Motor neuron (in vitro differentiated cells): Measurements from ENCODE around the gene PCMTD2. TPM values are rescaled to one million over a fixed set of nuclear protein-coding genes. Genes with fewer than 3 reads are reported as not detected.
"Not testable (repeated sequence)": the region's sequence is repeated elsewhere in the genome, so short reads cannot be mapped to it uniquely, and the experiment has no call there.

ENCODE experiments used
- ATAC-seq, 8 experiments: fragments of 200-7000 bp; cut with Tn5 transposase; replicated peaks in 6 of 8; 2 replicates each; pipeline ENCODE4 v1.8.0; 2021; ENCODE audit warnings: mild to moderate bottlenecking in 8 of 8, moderate library complexity in 8 of 8
- H3K27ac ChIP-seq, 2 donors: fragments of 250-450 bp; sonication (Bioruptor Pico); 2 replicates each; pipeline ENCODE4 v1.9.0; 2021; ENCODE audit warnings: antibody characterized with exemption in 2 of 2, mild to moderate bottlenecking in 2 of 2, moderate library complexity in 1 of 2
- H3K4me1 ChIP-seq, 2 donors: fragments of 250-450 bp; sonication (Bioruptor Pico); replicated peaks in 1 of 2; 2 replicates each; pipeline ENCODE4 v1.6.1; 2021; ENCODE audit warnings: antibody characterized with exemption in 2 of 2, mild to moderate bottlenecking in 2 of 2, moderate library complexity in 1 of 2
- H3K4me3 ChIP-seq, 5 donors: fragments of 250-450 bp; sonication (Bioruptor Pico); 2 replicates each; pipeline ENCODE4 v1.9.0; 2021; ENCODE audit warnings: antibody characterized with exemption in 5 of 5, mild to moderate bottlenecking in 5 of 5, moderate library complexity in 4 of 5
- WGBS, 10 experiments: fragments of 450-650 bp; shearing (Covaris generic); methylation state at CpG; one replicate each; pipeline ENCODE4 v1.0.0; 2022; 5-methylcytosine and 5-hydroxymethylcytosine counted together
- in situ Hi-C, 9 experiments: fragments of 400-800 bp; cut with MboI; loops; one replicate each; pipeline ENCODE4 v1.15.0; 2021; ENCODE audit warnings: low sequenced_read_pairs in 9 of 9, low pct_unique_long_range_greater_than_20kb in 2 of 9; ENCODE audit not compliant: unreplicated experiment in 9 of 9
- total RNA-seq, 8 experiments: library from RNA; unstranded; fragments of 300-600 nt; gene quantifications; 2 replicates each; pipeline versions ENCODE4 v1.2.3 to v1.2.4, GENCODE V29; 2022

Gene PCMTD2
- total RNA-seq, 8 experiments from 2014 or later, result 24.1 to 68.5 (median 32.7) TPM

DNA sequence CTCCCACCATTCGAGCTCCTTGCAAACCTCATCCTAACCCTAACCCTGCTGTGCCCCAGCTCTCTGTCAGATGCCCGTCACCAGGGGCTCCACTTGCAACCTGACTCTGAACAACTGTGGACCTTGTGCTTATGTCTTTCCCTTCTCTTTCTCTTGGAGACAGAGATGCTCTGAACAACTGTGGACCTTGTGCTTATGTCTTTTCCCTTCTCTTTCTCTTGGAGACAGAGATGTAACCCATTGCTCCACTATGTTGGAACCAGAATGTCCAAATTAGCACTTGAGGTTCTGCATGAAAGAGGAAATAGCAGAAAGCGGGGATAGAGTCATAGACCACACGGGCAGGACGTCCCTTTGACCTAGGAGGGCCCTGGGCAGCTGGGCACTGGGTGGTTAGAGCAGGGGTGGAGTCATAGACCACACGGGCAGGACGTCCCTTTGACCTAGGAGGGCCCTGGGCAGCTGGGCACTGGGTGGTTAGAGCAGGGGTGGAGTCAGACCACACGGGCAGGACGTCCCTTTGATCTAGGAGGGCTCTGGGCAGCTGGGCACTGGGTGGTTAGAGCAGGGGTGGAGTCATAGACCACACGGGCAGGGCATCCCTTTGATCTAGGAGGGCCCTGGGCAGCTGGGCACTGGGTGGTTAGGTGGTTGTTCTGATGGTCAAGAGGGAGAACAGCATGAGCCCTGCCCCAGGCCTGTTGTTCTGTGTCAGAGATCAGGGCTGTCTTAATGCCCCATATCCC lies 22.2 kb downstream of the PCMTD2 start:
- in situ Hi-C loops, result no loop called here
- no peak for ATAC-seq
- no peak overlapping the region for H3K27ac ChIP-seq
- no peak overlapping the region for H3K4me3 ChIP-seq
- 63 to 100% (median 89%) methylated on average over 1 to 7 of the region's 10 CpGs; no CpG with 5 or more reads in 2 of the 10 experiments for WGBS, 10 experiments
- H3K4me1 ChIP-seq, result peaks cover 0 to under 1% of the 10 kb centered on the region in 2 donors

DNA sequence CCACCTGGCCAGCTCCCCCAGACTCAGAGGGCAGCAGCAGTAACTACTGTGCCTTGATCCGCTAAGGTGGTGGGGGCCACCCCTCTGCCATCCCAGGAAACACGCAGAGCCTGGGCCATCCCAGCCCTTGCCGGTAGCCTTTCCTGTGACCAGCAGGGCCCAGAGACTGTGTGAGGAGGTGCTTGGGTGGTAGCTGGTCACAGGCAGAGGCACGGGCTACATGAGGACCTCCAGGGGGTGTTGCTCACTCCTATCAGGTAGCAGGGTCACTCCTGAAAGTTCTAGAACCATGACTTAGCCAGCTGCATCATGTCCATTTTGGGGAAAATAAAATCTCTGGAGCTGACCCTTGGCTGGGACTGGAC lies 22.8 kb downstream of the PCMTD2 start:
- Histone ChIP-seq H3K4me1 (peaks cover 0 to 2% of the 10 kb centered on the region in 2 donors), H3K27ac (no peak overlapping the region), H3K4me3 (no peak overlapping the region)
- 79 to 100% (median 92%) methylated on average over 1 to 3 of the region's 4 CpGs; no CpG with 5 or more reads in 6 of the 10 experiments for WGBS, 10 experiments
- in situ Hi-C loops, result no loop called here
- no peak for ATAC-seq

DNA sequence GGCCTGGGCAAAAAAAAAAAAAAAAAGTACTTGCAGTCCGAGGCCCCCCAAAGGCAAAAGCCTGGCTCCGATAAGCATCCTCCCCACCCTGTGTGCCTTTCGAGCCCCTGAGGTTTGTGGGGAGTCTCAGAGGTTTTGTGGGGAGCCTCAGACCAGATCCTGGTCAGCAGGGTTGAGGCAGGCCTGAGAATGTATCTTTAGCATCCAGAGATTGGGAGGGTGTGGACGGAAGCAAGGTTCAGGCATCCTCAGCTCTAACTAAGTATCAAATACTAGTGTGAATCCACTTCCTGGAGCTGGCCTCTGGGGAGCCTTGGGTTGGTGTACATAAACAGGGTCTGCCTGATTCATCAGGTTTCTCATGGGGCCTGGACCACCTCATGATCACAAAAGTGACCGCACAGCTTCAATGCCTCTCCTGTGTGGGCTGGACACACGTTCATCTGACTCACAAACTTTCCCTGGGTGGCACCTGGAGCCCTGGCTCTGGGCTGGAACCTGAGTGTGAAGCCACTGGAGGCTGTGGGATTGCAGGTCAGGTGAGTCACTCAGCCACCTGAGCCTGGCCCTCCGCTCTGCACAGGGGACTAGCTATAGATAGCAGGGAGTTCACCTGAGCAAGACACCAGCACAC lies 24.4 kb downstream of the PCMTD2 start:
- in situ Hi-C loops, result no loop called here
- Histone ChIP-seq H3K4me3 (no peak overlapping the region), H3K4me1 (peaks cover 0 to 7% of the 10 kb centered on the region in 2 donors), H3K27ac (no peak overlapping the region)
- WGBS, 10 experiments, result 67 to 100% (median 75%) methylated on average over 1 to 3 of the region's 7 CpGs; no CpG with 5 or more reads in 3 of the 10 experiments
- ATAC-seq, result no peak

DNA sequence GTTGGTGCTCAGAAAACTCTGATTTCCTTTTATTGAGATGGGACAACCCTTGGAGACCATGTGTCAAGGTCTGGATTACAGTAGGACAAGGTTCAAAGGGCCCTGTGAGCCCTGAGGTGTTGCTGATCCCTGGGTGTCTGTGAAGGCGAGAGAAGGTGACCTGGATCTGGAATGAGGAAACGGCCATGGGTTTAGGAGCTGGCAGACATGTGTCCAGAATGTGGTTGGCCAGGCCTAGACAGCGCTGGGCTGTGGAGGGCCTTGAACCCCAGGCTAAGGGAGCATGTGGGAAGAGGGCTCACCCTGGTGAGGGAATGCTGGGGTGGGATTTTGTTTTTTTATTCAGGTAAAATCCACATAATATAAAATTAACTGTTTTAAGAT lies 24.9 kb downstream of the PCMTD2 start:
- no peak overlapping the region for H3K4me3 ChIP-seq
- 80 to 100% (median 100%) methylated on average over 1 to 3 of the region's 3 CpGs; no CpG with 5 or more reads in 3 of the 10 experiments for WGBS, 10 experiments
- in situ Hi-C loops, result no loop called here
- no peak overlapping the region for H3K27ac ChIP-seq
- no peak for ATAC-seq
- H3K4me1 ChIP-seq, result peaks cover 0 to 7% of the 10 kb centered on the region in 2 donors

DNA sequence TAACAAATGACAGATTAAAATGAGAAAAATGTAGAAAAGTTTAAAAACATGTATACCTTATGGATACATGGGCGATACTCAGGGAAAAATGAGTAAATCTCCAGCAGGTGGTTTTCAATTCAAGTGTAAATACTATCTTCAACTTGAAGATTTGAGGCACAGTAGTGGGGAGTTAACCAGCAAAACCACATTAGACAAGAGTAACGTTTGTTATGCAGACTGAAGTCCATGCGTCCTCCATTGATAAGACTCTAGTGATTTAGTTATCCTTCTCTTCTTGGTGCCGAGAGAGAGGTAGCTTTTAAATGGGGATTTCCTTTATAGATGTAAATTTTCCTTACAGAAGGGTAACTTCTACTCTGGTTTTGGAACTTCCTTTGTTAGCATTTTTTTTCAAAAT lies 28.1 kb downstream of the PCMTD2 start:
- in situ Hi-C loops, result no loop called here
- peaks cover 0 to 7% of the 10 kb centered on the region in 2 donors for H3K4me1 ChIP-seq
- no peak for ATAC-seq
- no peak overlapping the region for H3K27ac ChIP-seq
- 6 to 100% (median 42%) methylated on average over 1 to 4 of the region's 4 CpGs; no CpG with 5 or more reads in 2 of the 10 experiments for WGBS, 10 experiments
- no peak overlapping the region for H3K4me3 ChIP-seq

DNA sequence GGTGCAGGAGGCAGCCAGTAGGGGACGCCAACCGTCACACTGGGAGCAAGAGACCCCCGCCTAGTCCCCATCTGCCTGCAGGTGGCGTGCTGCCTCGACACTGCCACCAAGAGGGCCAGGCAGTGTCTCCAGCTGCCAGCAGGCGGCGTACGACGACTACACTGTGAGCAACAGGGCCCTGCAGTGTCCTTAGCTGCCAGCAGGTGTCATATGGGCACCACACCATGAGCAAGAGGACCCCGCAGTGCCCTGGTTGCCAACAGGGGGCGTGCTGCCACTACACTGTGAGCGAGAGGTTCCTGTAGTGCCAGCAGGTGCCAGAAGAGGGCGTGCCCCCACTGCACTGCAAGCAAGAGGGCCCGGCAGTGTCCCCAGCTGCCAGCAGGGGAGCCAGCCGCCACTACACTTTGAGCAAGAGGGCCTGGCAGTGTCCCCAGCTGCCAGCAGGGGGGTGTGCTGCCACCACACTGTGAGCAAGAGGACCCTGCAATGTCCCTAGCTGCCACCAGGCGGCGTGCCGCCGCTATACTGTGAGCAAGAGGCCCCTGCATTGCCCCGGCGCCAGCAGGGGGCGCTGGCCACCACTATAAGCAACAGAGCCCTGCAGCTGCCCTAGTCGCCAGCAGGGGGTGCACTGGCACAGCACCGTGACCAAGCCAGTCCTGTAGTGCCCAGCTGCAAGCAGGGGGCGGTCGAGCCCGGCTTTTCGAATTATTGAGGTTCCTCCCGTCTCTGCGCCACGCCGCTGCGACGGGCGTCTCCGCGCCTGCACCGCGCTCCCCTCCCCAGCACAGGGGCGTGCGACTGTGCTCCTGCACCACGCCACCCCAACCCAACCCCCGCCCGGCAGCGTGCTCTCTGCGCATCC lies 30.3 kb downstream of the PCMTD2 start:
- H3K27ac ChIP-seq, H3K4me1 ChIP-seq, in situ Hi-C loops, H3K4me3 ChIP-seq: not testable (repeated sequence)
- ATAC-seq, result peak; percentile 59 to 74 (median 66)
- 87 to 90% methylated on average over 2 to 9 of the region's 46 CpGs; no CpG with 5 or more reads in 8 of the 10 experiments for WGBS, 10 experiments

DNA sequence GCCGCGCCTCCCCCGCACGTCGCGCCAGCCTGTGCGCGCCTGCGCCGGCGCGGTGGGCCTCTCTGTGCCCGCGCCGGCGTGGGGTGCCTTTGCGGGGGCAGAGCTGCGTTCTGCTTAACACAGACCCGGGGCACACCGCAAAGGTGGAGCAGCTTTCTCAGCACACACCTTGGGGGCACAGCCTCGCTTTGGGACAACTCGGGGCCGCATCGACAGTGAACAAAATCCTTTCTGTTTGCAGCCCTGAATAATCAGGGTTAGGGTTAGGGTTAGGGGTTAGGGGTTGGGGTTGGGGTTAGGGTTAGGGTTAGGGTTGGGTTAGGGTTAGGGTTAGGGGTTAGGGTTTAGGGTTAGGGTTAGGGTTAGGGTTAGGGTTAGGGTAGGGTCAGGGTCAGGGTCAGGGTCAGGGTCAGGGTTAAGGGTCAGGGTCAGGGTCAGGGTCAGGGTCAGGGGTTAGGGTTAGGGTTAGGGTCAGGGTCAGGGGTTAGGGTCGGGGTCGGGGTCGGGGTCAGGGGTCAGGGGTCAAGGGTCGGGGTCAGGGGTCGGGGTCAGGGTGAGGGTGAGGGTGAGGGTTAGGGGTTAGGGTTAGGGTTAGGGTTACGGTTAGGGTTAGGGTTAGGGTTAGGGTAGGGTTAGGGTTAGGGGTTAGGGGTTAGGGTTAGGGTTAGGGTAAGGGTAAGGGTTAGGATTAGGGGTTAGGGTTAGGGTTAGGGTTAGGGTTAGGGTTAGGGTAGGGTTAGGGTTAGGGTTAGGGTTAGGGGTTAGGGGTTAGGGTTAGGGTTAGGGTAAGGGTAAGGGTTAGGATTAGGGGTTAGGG lies 31.1 kb downstream of the PCMTD2 start:
- in situ Hi-C loops, H3K4me3 ChIP-seq, H3K27ac ChIP-seq, H3K4me1 ChIP-seq: not testable (repeated sequence)
- WGBS, 10 experiments, result 100% methylated on average over 1 to 2 of the region's 30 CpGs; no CpG with 5 or more reads in 8 of the 10 experiments
- ATAC-seq, result peak in 4 of 8 experiments; percentile 12 to 55 (median 34)

DNA sequence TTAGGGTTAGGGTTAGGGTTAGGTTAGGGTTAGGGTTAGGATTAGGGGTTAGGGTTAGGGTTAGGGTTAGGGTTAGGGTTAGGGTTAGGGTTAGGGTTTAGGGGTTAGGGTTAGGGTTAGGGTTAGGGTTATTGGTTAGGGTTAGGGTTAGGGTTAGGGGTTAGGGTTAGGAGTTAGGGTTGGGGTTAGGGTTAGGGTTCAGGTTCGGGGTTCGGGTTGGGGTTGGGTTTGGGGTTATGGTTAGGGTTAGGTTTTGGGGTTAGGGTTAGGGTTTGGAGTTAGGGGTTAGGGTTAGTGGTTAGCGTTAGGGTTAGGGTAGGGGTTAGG lies 31.7 kb downstream of the PCMTD2 start:
- no CpG with 5 or more reads among the region's 3 CpGs for whole genome bisulfite sequencing, 10 experiments
- H3K4me1 ChIP-seq, in situ Hi-C loops, H3K27ac ChIP-seq, H3K4me3 ChIP-seq, ATAC-seq: not testable (repeated sequence)

DNA sequence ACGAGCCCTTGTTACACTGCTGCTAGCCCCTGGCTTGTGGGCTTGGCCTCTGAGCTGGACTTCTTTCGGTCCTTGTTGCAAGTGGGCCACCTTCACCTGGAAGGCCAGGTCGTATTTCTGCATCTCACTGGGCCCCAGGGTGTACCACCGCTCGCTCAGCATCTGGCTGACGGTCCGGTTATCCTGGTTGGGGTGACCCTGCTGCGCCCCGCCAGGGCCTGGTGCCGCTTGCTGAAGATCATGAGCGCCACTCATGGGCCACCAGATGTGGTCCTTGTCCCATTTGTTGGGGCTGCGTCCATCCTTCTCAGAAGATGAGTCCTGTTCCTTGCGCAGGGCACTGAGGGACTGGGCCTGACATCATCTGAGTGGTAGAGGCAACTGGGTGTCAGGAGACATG lies 36.6 kb downstream of the PCMTD2 start:
- H3K4me3 ChIP-seq, ATAC-seq, H3K4me1 ChIP-seq, H3K27ac ChIP-seq, in situ Hi-C loops: not testable (repeated sequence)
- WGBS, 10 experiments, result no CpG with 5 or more reads among the region's 13 CpGs

DNA sequence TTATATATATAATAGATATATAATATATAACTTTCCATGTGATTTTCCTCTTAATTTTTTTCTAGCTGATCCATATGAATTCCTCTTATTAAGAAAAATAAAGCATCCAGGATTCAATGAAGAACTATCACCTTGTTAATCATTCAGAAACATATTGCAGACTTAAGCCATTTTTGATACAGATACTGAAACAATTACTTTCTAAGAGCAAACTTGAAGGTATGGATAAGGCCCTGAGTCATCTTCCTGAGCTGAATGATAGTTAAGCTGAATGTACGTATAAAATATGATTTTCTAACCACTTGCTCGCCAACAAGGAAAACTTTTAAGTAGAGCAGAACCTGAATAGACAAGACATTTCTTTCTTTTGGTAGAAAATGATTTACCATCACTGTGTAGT lies 47.5 kb downstream of the PCMTD2 start:
- no CpG with 5 or more reads among the region's 2 CpGs for WGBS, 10 experiments
- H3K4me1 ChIP-seq, H3K4me3 ChIP-seq, ATAC-seq, in situ Hi-C loops, H3K27ac ChIP-seq: not testable (repeated sequence)

DNA sequence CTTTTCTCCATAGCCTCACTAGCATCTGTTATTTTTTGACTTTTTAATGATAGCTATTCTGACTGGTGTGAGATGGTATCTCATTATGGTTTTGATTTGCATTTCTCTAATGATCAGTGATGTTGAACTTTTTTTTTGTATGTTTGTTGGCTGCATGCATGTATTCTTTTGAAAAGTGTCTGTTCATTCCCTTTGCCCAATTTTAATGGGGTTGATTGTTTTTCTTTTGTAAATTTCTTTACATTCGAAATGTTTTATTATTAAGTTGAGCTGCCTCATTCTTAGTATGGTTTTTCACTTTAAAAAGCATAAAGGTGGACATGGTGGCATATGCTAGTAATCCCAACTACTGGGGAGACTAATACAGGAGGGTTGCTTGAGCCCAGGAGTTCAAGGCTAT lies 58.2 kb downstream of the PCMTD2 start:
- in situ Hi-C loops, H3K27ac ChIP-seq, H3K4me3 ChIP-seq, H3K4me1 ChIP-seq, ATAC-seq: not testable (repeated sequence)
- WGBS, 10 experiments, result 17% methylated on average over 1 of the region's 1 CpG; no CpG with 5 or more reads in 9 of the 10 experiments

DNA sequence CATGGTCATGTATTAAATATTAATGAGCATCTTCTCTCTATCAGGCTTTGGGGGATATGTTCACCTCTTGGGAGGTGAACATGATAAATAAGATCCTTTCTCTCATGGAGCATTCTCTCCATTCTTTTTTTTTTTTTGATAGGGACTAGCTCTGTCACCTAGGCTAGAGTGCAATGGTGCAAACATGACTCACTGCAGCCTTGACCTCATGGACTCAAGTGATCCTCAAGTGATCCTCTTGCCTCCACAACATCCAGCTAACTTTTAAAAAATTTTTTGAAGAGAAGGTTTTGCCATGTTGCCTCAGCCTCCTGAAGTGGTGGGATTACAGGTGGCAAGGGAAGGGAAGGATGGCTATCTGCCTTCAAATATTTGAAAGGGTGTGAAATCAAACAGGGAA lies 59.8 kb downstream of the PCMTD2 start:
- H3K4me1 ChIP-seq, ATAC-seq, H3K27ac ChIP-seq, in situ Hi-C loops, H3K4me3 ChIP-seq: not testable (repeated sequence)
